Measurements from ENCODE around the gene HKDC1.

DNA sequence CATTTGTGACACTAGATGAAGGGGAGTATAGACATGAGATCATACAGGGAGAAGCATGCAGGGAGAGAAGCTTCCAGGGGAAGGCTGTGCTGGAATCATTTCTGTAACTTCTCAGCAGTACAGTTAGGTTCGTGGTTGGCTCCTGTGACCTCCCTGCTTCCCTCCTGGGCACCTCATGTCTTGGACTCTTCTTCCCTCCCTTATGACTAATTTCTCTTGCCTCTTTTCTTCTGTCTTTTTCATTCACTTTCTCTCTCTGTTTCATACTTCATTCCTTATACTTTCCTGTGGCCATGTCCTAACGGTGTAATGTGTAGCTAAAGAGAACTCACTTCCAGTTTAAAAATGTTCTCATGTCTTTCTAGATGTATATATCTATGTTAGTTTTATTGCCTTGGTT, 19.1 kb upstream of the HKDC1 start:
- TF ChIP-seq, protein P1, sequence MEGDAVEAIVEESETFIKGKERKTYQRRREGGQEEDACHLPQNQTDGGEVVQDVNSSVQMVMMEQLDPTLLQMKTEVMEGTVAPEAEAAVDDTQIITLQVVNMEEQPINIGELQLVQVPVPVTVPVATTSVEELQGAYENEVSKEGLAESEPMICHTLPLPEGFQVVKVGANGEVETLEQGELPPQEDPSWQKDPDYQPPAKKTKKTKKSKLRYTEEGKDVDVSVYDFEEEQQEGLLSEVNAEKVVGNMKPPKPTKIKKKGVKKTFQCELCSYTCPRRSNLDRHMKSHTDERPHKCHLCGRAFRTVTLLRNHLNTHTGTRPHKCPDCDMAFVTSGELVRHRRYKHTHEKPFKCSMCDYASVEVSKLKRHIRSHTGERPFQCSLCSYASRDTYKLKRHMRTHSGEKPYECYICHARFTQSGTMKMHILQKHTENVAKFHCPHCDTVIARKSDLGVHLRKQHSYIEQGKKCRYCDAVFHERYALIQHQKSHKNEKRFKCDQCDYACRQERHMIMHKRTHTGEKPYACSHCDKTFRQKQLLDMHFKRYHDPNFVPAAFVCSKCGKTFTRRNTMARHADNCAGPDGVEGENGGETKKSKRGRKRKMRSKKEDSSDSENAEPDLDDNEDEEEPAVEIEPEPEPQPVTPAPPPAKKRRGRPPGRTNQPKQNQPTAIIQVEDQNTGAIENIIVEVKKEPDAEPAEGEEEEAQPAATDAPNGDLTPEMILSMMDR (IDR thresholded peaks at IDR 0.05): no peak
- no peak for TF ChIP-seq EP300 (IDR thresholded peaks at IDR 0.05)
- no peak for TF ChIP-seq POLR2A (IDR thresholded peaks at IDR 0.05; ENCODE audit: low read length)
- TF ChIP-seq RAD21 (conservative IDR thresholded peaks at IDR 0.05 in 1 of 2, IDR thresholded peaks at IDR 0.05 in 1 of 2): no peak
- no peak for TF ChIP-seq BHLHE40 (IDR thresholded peaks at IDR 0.05; ENCODE audit: low read depth, low read length)
